OCI-LY7 (cell line): Measurements from ENCODE around the gene QKI. TPM values are rescaled to one million over a fixed set of nuclear protein-coding genes. Genes with fewer than 3 reads are reported as not detected.

ENCODE experiments used
- BruUV-seq: library from RNA; stranded (reverse); fragments of 400-500 nt; replicated peaks from 2 replicates; lab custom pipeline; 2021; lab: Mats Ljungman, UMichigan
- CTCF ChIA-PET: fragments of 300-600 bp; sonication (Branson Sonifier 250); formaldehyde crosslinking; loops from one replicate; lab custom pipeline; 2022; ENCODE audit warnings: antibody characterized with exemption; ENCODE audit not compliant: unreplicated experiment; lab: Charles Lee
- POLR2A ChIA-PET: fragments of 300-600 bp; sonication (Branson Sonifier 250); formaldehyde crosslinking; loops from one replicate; lab custom pipeline; 2022; ENCODE audit warnings: antibody characterized with exemption; lab: Charles Lee
- DNase-seq: peaks from one replicate; pipeline ENCODE4 v3.0.0-alpha.2; 2015; ENCODE audit warnings: low spot score
- H2AFZ ChIP-seq: fragments of 200-600 bp; sonication (generic), shearing (Covaris generic); 2 replicates; pipeline ENCODE4 v1.6.1; 2014; ENCODE audit warnings: mild to moderate bottlenecking, antibody characterized with exemption, low read length, moderate library complexity
- H3K27ac ChIP-seq: fragments of 200-600 bp; sonication (generic); 2 replicates; pipeline ENCODE4 v1.5.1; 2014; ENCODE audit warnings: mixed run types, low read depth, mild to moderate bottlenecking, moderate library complexity, low read length, inconsistent platforms; ENCODE audit not compliant: poor library complexity, severe bottlenecking
- H3K36me3 ChIP-seq: fragments of 200-600 bp; sonication (generic); 2 replicates; pipeline ENCODE4 v1.6.1; 2014; ENCODE audit warnings: mild to moderate bottlenecking, antibody characterized with exemption, low read length, moderate library complexity, mixed read lengths; ENCODE audit not compliant: insufficient read depth
- H3K4me1 ChIP-seq: fragments of 200-600 bp; sonication (generic); 2 replicates; pipeline ENCODE4 v1.5.1; 2014; ENCODE audit warnings: mild to moderate bottlenecking, low read length; ENCODE audit not compliant: insufficient read depth, poor library complexity, severe bottlenecking
- H3K4me2 ChIP-seq: fragments of 200-600 bp; sonication (generic); 2 replicates; pipeline ENCODE4 v1.6.1; 2014; ENCODE audit warnings: mild to moderate bottlenecking, low read length
- H3K4me3 ChIP-seq: fragments of 200-600 bp; sonication (generic); 2 replicates; pipeline ENCODE4 v1.5.1; 2014; ENCODE audit warnings: mild to moderate bottlenecking, low read depth, low read length; ENCODE audit not compliant: poor library complexity, severe bottlenecking
- H3K79me2 ChIP-seq: fragments of 200-600 bp; sonication (generic); 2 replicates; pipeline ENCODE4 v1.6.1; 2016; ENCODE audit warnings: low read depth, mild to moderate bottlenecking, low read length, moderate library complexity, mixed read lengths; ENCODE audit not compliant: insufficient read depth
- H3K9me2 ChIP-seq: fragments of 200-600 bp; sonication (generic); 2 replicates; pipeline ENCODE4 v1.6.1; 2016; ENCODE audit warnings: mild to moderate bottlenecking, low read length, mixed read lengths; ENCODE audit not compliant: insufficient read depth
- H3K9me3 ChIP-seq: fragments of 200-600 bp; sonication (generic); 2 replicates; pipeline ENCODE4 v1.6.1; 2014; ENCODE audit warnings: mild to moderate bottlenecking, mixed run types, low read length, mixed read lengths
- H4K20me1 ChIP-seq: fragments of 200-600 bp; sonication (generic); 2 replicates; pipeline ENCODE4 v1.6.1; 2014; ENCODE audit warnings: mild to moderate bottlenecking, antibody characterized with exemption, low read length, moderate library complexity, mixed read lengths; ENCODE audit not compliant: insufficient read depth
- CTCF ChIP-seq: fragments of 200-600 bp; sonication (generic); conservative IDR thresholded peaks from 2 replicates; pipeline ENCODE4 v1.5.1; 2014; ENCODE audit warnings: mild to moderate bottlenecking, antibody characterized with exemption, low read length, moderate library complexity, mixed read lengths
- EZH2phosphoT487 ChIP-seq: fragments of 200-600 bp; sonication (generic); IDR thresholded peaks from 2 replicates; pipeline ENCODE4 v1.6.1; 2018; ENCODE audit warnings: low read depth, borderline replicate concordance, mild to moderate bottlenecking, mixed run types, antibody characterized with exemption, low read length, moderate library complexity, mixed read lengths
- intact Hi-C: fragments of 100-400 bp; cut with micrococcal nuclease; formaldehyde crosslinking; loops from one replicate; pipeline ENCODE4 v1.10.0; 2022; ENCODE audit not compliant: unreplicated experiment
- total RNA-seq, 2 experiments: library from RNA; depleted of rRNA in 1 of 2; stranded (reverse); fragments of >200 nt in 1 of 2; shearing (Covaris generic) in 1 of 2; gene quantifications; 2 replicates each; pipeline ENCODE4 v1.2.3, GENCODE V29; 2014 to 2022

Gene QKI
- total RNA-seq, 2 experiments from 2014 or later, result 55.4 to 74.5 TPM

GRCh38 chr6:163405412-163406309, 8.9 kb upstream of the QKI start:
- no peak overlapping the region for H3K4me3 ChIP-seq
- BruUV-seq, result no TSS peak
- H3K79me2 ChIP-seq, result no peaks in the 10 kb centered on the region
- CTCF ChIA-PET, result no interaction called here
- no peaks in the 10 kb centered on the region for H3K9me2 ChIP-seq
- POLR2A ChIA-PET, result interaction anchor here (0.6 to 1.3 kb wide), 5 partner anchors 10 to 779 kb away, joined by 3 to 9 read pairs (median 3); no protein-coding TSS in a partner anchor
- 0 out of 2 replicates have a peak overlapping the region, but pooled peaks have one; percentile 23 for H2AFZ ChIP-seq
- intact Hi-C loops, result no loop called here
- peak overlapping the region; percentile 15; the same call in 1 of the 2 replicates for H3K4me2 ChIP-seq
- H3K9me3 ChIP-seq, result no peaks in the 10 kb centered on the region
- no peak for DNase-seq
- no peak for TF ChIP-seq CTCF
- TF ChIP-seq EZH2phosphoT487, result no peak
- no peak overlapping the region for H3K27ac ChIP-seq
- no peaks in the 10 kb centered on the region for H3K4me1 ChIP-seq
- H4K20me1 ChIP-seq, result no peaks in the 10 kb centered on the region
- H3K36me3 ChIP-seq, result no peaks in the 10 kb centered on the region

- DNase-seq, result no peak
- no peaks in the 10 kb centered on the region for H3K9me2 ChIP-seq
- no peaks in the 10 kb centered on the region for H3K9me3 ChIP-seq
- ChIA-PET POLR2A (interaction anchor here (0.6 to 1.3 kb wide), 4 partner anchors 9 to 778 kb away, joined by 3 to 9 read pairs (median 4); no protein-coding TSS in a partner anchor), CTCF (no interaction called here)
- 0 out of 2 replicates have a peak overlapping the region, but pooled peaks have one; percentile 23 for H2AFZ ChIP-seq
- H4K20me1 ChIP-seq, result no peaks in the 10 kb centered on the region
- H3K79me2 ChIP-seq, result no peaks in the 10 kb centered on the region
- TF ChIP-seq EZH2phosphoT487 (no peak), CTCF (no peak)
- intact Hi-C loops, result no loop called here
- H3K27ac ChIP-seq, result no peak overlapping the region
- no peaks in the 10 kb centered on the region for H3K36me3 ChIP-seq
- peak overlapping the region; percentile 15; the same call in 1 of the 2 replicates for H3K4me2 ChIP-seq
- no peak overlapping the region for H3K4me3 ChIP-seq
- BruUV-seq, result no TSS peak
- H3K4me1 ChIP-seq, result no peaks in the 10 kb centered on the region
Measured at GRCh38 chr6:163406366-163406765, 8.2 kb upstream of the QKI start.

GRCh38 chr6:163406830-163407229, 7.7 kb upstream of the QKI start:
- CTCF ChIA-PET, result no interaction called here
- no TSS peak for BruUV-seq
- H3K4me2 ChIP-seq, result no peak overlapping the region

More at GRCh38 chr6:163406830-163407229, 7.7 kb upstream of the QKI start:
- Histone ChIP-seq H3K4me3 (no peak overlapping the region), H3K4me1 (no peaks in the 10 kb centered on the region), H3K27ac (no peak overlapping the region), H3K36me3 (no peaks in the 10 kb centered on the region), H3K9me3 (no peaks in the 10 kb centered on the region), H3K9me2 (no peaks in the 10 kb centered on the region), H3K79me2 (no peaks in the 10 kb centered on the region), H4K20me1 (no peaks in the 10 kb centered on the region), H2AFZ (no peak overlapping the region)
- TF ChIP-seq EZH2phosphoT487, result no peak
- no peak for TF ChIP-seq CTCF
- intact Hi-C loops, result no loop called here
- POLR2A ChIA-PET, result interaction anchor here (0.7 to 1.0 kb wide), 2 partner anchors 11 to 51 kb away, joined by 3 to 4 read pairs; no protein-coding TSS in a partner anchor
- DNase-seq, result no peak
